Ovary (tissue), 9 donors: ENCODE results near the gene RPS6KB1. TPM values are rescaled to one million over a fixed set of nuclear protein-coding genes. Genes with fewer than 3 reads are reported as not detected.

Experiments
- DNase-seq, 5 donors: peaks; one replicate each; pipeline ENCODE4 v3.0.0-alpha.2; 2019 to 2020
- H3K27ac ChIP-seq, 2 donors: fragments of 200-600 bp; one replicate each; pipeline versions ENCODE4 v1.5.1 to v1.8.0; 2019 to 2022
- H3K27me3 ChIP-seq: fragments of 200-600 bp; one replicate; pipeline ENCODE4 v1.8.0; 2022
- H3K36me3 ChIP-seq: fragments of 200-600 bp; sonication (generic); one replicate; pipeline ENCODE4 v1.5.1; 2019
- H3K4me1 ChIP-seq: one replicate; pipeline ENCODE4 v1.8.1; 2013; ENCODE audit warnings: mild to moderate bottlenecking, moderate library complexity; ENCODE audit not compliant: insufficient read depth
- H3K4me3 ChIP-seq: fragments of 200-600 bp; sonication (generic); one replicate; pipeline ENCODE4 v1.5.1; 2017
- H3K9me3 ChIP-seq, 2 donors: fragments of 200-600 bp in 1 of 2; sonication (generic) in 1 of 2; one replicate each; pipeline versions ENCODE4 v1.5.1 to v1.8.1; 2013 to 2019; ENCODE audit warnings: mild to moderate bottlenecking in 1 of 2, moderate library complexity in 1 of 2
- EP300 ChIP-seq: sonication (generic); formaldehyde crosslinking; IDR thresholded peaks from one replicate; pipeline ENCODE4 v1.6.1; 2017; ENCODE audit warnings: antibody characterized with exemption
- POLR2A ChIP-seq: fragments of 450-650 bp; IDR thresholded peaks from one replicate; pipeline ENCODE4 v1.6.1; 2017; ENCODE audit warnings: antibody characterized with exemption, mild to moderate bottlenecking, moderate library complexity
- WGBS, 3 donors: extraction: QIAGEN DNeasy Blood & Tissue Kit in 1 of 3; methylation state at CpG; one replicate each; pipeline versions ENCODE4 v1.1.5 to v1.1.7; 2013 to 2017; 5-methylcytosine and 5-hydroxymethylcytosine counted together
- intact Hi-C, 4 donors: fragments of 100-400 bp; cut with DNase I; formaldehyde crosslinking; loops; one replicate each; pipeline versions ENCODE4 v1.11.0 to v1.15.1; 2022 to 2023
- polyA plus RNA-seq, 2 donors: library from polyadenylated mRNA; stranded (reverse); fragments of 200-250 nt in 1 of 2; fragments of 350-450 nt in 1 of 2; fragmentation: Illumina TruSeq in 1 of 2; extraction: RNeasy Lipid Tissue Mini Kit (QIAGEN cat#74804) in 1 of 2; gene quantifications; one replicate each; pipeline ENCODE4 v1.2.3, GENCODE V29; 2013 to 2014
- total RNA-seq, 7 donors: library from RNA; depleted of rRNA in 2 of 7; stranded (reverse); fragments of >200 nt in 2 of 7; fragmentation: NEBNext Ultra II Directional in 3 of 7; extraction: Animal tissue kit (Norgen Biotek cat#: 25700) in 3 of 7; gene quantifications; one replicate each; pipeline versions ENCODE4 v1.1.0 to v1.2.4, GENCODE V29; 2016 to 2023
- TF ChIP-seq, protein P1 (sequence below), 3 donors: fragments of 450-650 bp in 2 of 3; fragments of 200-600 bp in 1 of 3; IDR thresholded peaks; one replicate each; pipeline versions ENCODE4 v1.5.1 to v1.8.0; 2016 to 2022; ENCODE audit warnings: antibody characterized with exemption in 3 of 3, mild to moderate bottlenecking in 1 of 3
- donor health status: DM: no; HTN: no; CAD: no; lungs with moderate emphysema.
- donor health status: DM: no; HTN: no; CAD: no.
- donor health status: Bipolar disorder and iron deficiency.
- donor health status: DM: yes; HTN: yes; CAD: no.
- donor health status: DM: no; HTN: no; CAD: no.
- donor health status: DM: yes; HTN: yes; CAD: no.

Gene RPS6KB1
- total and polyA plus RNA-seq, 9 donors = 14.8 to 46.2 (median 40.7) TPM

GRCh38 chr17:59877965-59878364 lies 15.0 kb upstream of the RPS6KB1 start:
- TF ChIP-seq POLR2A = no peak
- TF ChIP-seq, protein P1, sequence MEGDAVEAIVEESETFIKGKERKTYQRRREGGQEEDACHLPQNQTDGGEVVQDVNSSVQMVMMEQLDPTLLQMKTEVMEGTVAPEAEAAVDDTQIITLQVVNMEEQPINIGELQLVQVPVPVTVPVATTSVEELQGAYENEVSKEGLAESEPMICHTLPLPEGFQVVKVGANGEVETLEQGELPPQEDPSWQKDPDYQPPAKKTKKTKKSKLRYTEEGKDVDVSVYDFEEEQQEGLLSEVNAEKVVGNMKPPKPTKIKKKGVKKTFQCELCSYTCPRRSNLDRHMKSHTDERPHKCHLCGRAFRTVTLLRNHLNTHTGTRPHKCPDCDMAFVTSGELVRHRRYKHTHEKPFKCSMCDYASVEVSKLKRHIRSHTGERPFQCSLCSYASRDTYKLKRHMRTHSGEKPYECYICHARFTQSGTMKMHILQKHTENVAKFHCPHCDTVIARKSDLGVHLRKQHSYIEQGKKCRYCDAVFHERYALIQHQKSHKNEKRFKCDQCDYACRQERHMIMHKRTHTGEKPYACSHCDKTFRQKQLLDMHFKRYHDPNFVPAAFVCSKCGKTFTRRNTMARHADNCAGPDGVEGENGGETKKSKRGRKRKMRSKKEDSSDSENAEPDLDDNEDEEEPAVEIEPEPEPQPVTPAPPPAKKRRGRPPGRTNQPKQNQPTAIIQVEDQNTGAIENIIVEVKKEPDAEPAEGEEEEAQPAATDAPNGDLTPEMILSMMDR (IDR thresholded peaks at IDR 0.05) = no peak
- TF ChIP-seq EP300 = no peak
- Histone ChIP-seq H3K27me3 (no peaks in the 10 kb centered on the region), H3K27ac (no peak overlapping the region), H3K4me3 (no peak overlapping the region), H3K4me1 (no peaks in the 10 kb centered on the region), H3K9me3 (no peaks in the 10 kb centered on the region), H3K36me3 (no peaks in the 10 kb centered on the region)
- intact Hi-C loops = no loop called here
- no peak for DNase-seq
- WGBS, 3 donors = 88 to 92% (median 90%) methylated on average over 5 of the region's 5 CpGs

- Histone ChIP-seq H3K4me3 (no peak overlapping the region), H3K9me3 (no peaks in the 10 kb centered on the region), H3K27me3 (no peaks in the 10 kb centered on the region), H3K27ac (no peak overlapping the region), H3K4me1 (no peaks in the 10 kb centered on the region), H3K36me3 (no peaks in the 10 kb centered on the region)
- TF ChIP-seq POLR2A (no peak), EP300 (no peak)
- TF ChIP-seq, protein P1 (IDR thresholded peaks at IDR 0.05) = no peak
- 91 to 96% (median 92%) methylated on average over 3 of the region's 3 CpGs for WGBS, 3 donors
- DNase-seq = no peak
- intact Hi-C loops = no loop called here
These were observed 14.3 kb upstream of the RPS6KB1 start for GRCh38 chr17:59878624-59879023.

DNA sequence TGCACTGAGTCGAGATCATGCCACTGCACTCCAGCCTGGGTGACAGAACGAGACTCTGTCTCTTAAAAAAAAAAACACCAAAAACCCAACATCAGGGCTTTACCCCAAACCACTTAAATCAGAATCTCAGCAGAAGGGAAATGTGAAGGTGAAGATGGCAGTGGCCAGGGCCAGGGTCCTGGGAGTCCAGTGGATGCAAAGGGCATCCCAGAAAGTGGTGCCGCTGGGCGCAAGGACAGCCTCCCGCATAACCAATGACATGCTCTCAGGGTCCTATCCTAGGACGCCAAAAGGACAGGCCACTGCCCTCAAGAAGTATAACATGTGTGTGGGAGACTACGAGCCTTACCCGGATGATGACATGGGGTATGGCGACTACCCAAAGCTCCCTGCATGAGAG lies 8.1 kb upstream of the RPS6KB1 start:
- Histone ChIP-seq H3K4me1 (no peaks in the 10 kb centered on the region), H3K27ac (no peak overlapping the region), H3K36me3 (no peaks in the 10 kb centered on the region), H3K9me3 (no peaks in the 10 kb centered on the region), H3K4me3 (no peak overlapping the region), H3K27me3 (no peaks in the 10 kb centered on the region)
- DNase-seq = no peak
- TF ChIP-seq, protein P1 (IDR thresholded peaks at IDR 0.05) = no peak
- TF ChIP-seq POLR2A (no peak), EP300 (no peak)
- intact Hi-C loops = no loop called here
- 92 to 97% (median 96%) methylated on average over 9 of the region's 9 CpGs for WGBS, 3 donors

DNA sequence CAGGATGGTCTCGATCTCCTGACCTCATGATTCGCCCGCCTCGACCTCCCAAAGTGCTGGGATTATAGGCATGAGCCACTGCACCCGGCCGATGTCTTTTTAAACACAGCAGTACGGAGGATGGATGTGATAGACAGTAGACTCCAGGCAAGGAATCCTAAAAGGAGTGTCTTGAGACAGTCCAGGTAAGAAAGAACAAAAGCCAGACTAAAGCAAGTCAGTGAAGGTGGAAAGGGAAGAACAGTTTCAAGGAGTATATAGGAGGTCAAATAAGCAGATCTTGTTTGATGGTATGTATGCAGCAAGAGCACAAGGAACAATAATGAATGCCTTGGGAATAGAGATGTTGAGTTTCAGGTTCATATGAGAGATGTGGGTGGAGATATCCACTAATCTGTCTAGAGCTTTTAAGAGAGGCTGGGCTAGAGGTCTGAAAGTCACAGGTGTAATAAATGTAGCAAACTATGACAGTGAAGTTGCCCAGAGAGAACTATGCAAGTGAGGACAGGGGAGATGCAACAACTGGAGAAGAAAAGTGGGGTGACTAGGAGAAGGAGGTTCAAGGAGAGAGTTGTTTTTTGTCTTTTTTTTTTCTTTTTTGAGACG lies 4.7 kb upstream of the RPS6KB1 start:
- no peak overlapping the region for H3K4me3 ChIP-seq
- peaks cover 3% of the 10 kb centered on the region for H3K4me1 ChIP-seq
- TF ChIP-seq POLR2A (no peak), EP300 (no peak)
- TF ChIP-seq, protein P1 (IDR thresholded peaks at IDR 0.05) = no peak
- peak in 1 of 5 donors; percentile 0 for DNase-seq
- intact Hi-C loops = no loop called here
- H3K36me3 ChIP-seq = no peaks in the 10 kb centered on the region
- WGBS, 3 donors = 94 to 96% (median 95%) methylated on average over 8 of the region's 8 CpGs
- no peaks in the 10 kb centered on the region for H3K9me3 ChIP-seq
- H3K27me3 ChIP-seq = no peaks in the 10 kb centered on the region
- H3K27ac ChIP-seq = no peak overlapping the region
